HepG2 (cell line): ENCODE measurements around the gene ZNF213. TPM values are rescaled to one million over a fixed set of nuclear protein-coding genes. Genes with fewer than 3 reads are reported as not detected.

Experiments
- ATAC-seq: fragments of 200-7000 bp; cut with Tn5 transposase; 3 replicates; pipeline ENCODE4 v1.9.1; 2020; ENCODE audit warnings: mild to moderate bottlenecking, moderate library complexity
- BruUV-seq: library from RNA; stranded (reverse); fragments of 400-500 nt; replicated peaks from 2 replicates; lab custom pipeline; 2021; lab: Mats Ljungman, UMichigan
- CTCF ChIA-PET: fragments of 300-600 bp; formaldehyde crosslinking; extraction: SDS; loops from one replicate; lab custom pipeline; 2021; ENCODE audit warnings: low total read pairs, inconsistent platforms, low intra/inter-chr PET ratio; lab: Yijun Ruan, JAX
- POLR2A ChIA-PET: fragments of 350-600 bp; sonication (Branson Sonifier 250); formaldehyde crosslinking; loops from one replicate; lab custom pipeline; 2020; ENCODE audit warnings: antibody characterized with exemption, inconsistent platforms; lab: Yijun Ruan, JAX
- DNase-seq: peaks from one replicate; pipeline ENCODE4 v3.0.0-alpha.2; 2015; ENCODE audit warnings: low spot score
- FAIRE-seq: peaks from 3 replicates; lab custom pipeline; 2011; peaks lifted over from hg19 to GRCh38; lab: Jason Lieb, UNC
- H2AFZ ChIP-seq: one replicate; pipeline ENCODE4 v1.6.1; 2011; ENCODE audit warnings: low read length, inconsistent platforms
- H3K27ac ChIP-seq: fragments of 300-600 bp; 3 replicates; pipeline ENCODE4 v1.8.0; 2011; ENCODE audit warnings: mixed run types, mild to moderate bottlenecking, mixed read lengths, low read length, inconsistent platforms; ENCODE audit not compliant: insufficient read depth; ENCODE audit errors: extremely low read length
- H3K27me3 ChIP-seq, 2 experiments: fragments of 200-600 bp in 1 of 2; 2 replicates in 1 of 2; 3 replicates in 1 of 2; pipeline versions ENCODE4 v1.6.0 to v1.8.0; 2011; ENCODE audit warnings: low read length in 2 of 2, mild to moderate bottlenecking in 2 of 2, moderate library complexity in 2 of 2, inconsistent platforms in 1 of 2; ENCODE audit not compliant: insufficient read depth in 2 of 2, control insufficient read depth in 1 of 2
- H3K36me3 ChIP-seq, 2 experiments: fragments of 200-600 bp in 1 of 2; replicated peaks in 1 of 2; 2 replicates in 1 of 2; 3 replicates in 1 of 2; pipeline versions ENCODE4 v1.5.1 to v1.8.0; 2011; ENCODE audit warnings: low read length in 2 of 2, inconsistent platforms in 1 of 2; ENCODE audit not compliant: insufficient read depth in 2 of 2, control insufficient read depth in 1 of 2
- H3K4me1 ChIP-seq: 2 replicates; pipeline ENCODE4 v1.5.1; 2012; ENCODE audit warnings: low read length, inconsistent platforms; ENCODE audit not compliant: insufficient read depth
- H3K4me2 ChIP-seq: 2 replicates; pipeline ENCODE4 v1.6.0; 2011; ENCODE audit warnings: low read depth, low read length, inconsistent platforms
- H3K4me3 ChIP-seq, 3 experiments: fragments of 200-600 bp in 1 of 3; sonication (generic), shearing (Covaris generic) in 1 of 3; replicated peaks in 1 of 3; 2 replicates each; pipeline ENCODE4 v1.5.1; 2011 to 2016; ENCODE audit warnings: low read length in 3 of 3, inconsistent platforms in 2 of 3, low read depth in 2 of 3, mild to moderate bottlenecking in 2 of 3, control low read depth in 1 of 3, mixed read lengths in 1 of 3; ENCODE audit not compliant: insufficient read depth in 1 of 3
- H3K79me2 ChIP-seq: one replicate; pipeline ENCODE4 v1.6.1; 2011; ENCODE audit warnings: low read length, inconsistent platforms; ENCODE audit not compliant: insufficient read depth
- H3K9ac ChIP-seq: 2 replicates; pipeline ENCODE4 v1.6.0; 2011; ENCODE audit warnings: mild to moderate bottlenecking, low read depth, low read length, inconsistent platforms; ENCODE audit not compliant: insufficient read depth
- H3K9me3 ChIP-seq: 2 replicates; pipeline ENCODE4 v1.5.1; 2012; ENCODE audit warnings: mild to moderate bottlenecking, low read length
- H4K20me1 ChIP-seq: 2 replicates; pipeline ENCODE4 v1.6.0; 2011; ENCODE audit warnings: inconsistent platforms, mild to moderate bottlenecking, low read length, moderate library complexity; ENCODE audit not compliant: insufficient read depth
- ARID2 ChIP-seq: sonication (generic); formaldehyde crosslinking; IDR thresholded peaks from 2 replicates; pipeline ENCODE4 v1.8.1; 2022; ENCODE audit warnings: mild to moderate bottlenecking, missing genetic modification reagents, borderline replicate concordance
- CEBPG ChIP-seq: IDR thresholded peaks from 2 replicates; pipeline ENCODE4 v1.6.1; 2016
- ESRRA ChIP-seq: sonication (generic); formaldehyde crosslinking; IDR thresholded peaks from 2 replicates; pipeline ENCODE4 v1.5.1; 2020; ENCODE audit warnings: mild to moderate bottlenecking, low read depth, missing genetic modification reagents
- GATAD1 ChIP-seq: IDR thresholded peaks from 2 replicates; pipeline ENCODE4 v1.6.1; 2016; ENCODE audit warnings: missing genetic modification reagents, missing compliant biosample characterization
- GLI4 ChIP-seq: sonication (generic); formaldehyde crosslinking; IDR thresholded peaks from 2 replicates; pipeline ENCODE4 v1.5.1; 2020; ENCODE audit warnings: missing genetic modification reagents, mild to moderate bottlenecking, moderate library complexity, borderline replicate concordance
- NBN ChIP-seq: fragments of 450-650 bp; conservative IDR thresholded peaks from 2 replicates; pipeline ENCODE4 v1.6.1; 2017
- SATB2 ChIP-seq: sonication (generic); formaldehyde crosslinking; IDR thresholded peaks from 2 replicates; pipeline ENCODE4 v1.5.0; 2020; ENCODE audit warnings: missing genetic modification reagents
- TOPORS ChIP-seq: sonication (generic); formaldehyde crosslinking; IDR thresholded peaks from 2 replicates; pipeline ENCODE4 v1.8.0; 2023; ENCODE audit warnings: mild to moderate bottlenecking, missing genetic modification reagents
- ZBTB8A ChIP-seq: sonication (generic); formaldehyde crosslinking; IDR thresholded peaks from 2 replicates; pipeline ENCODE4 v1.4.0; 2020; ENCODE audit warnings: mild to moderate bottlenecking, low read depth, missing genetic modification reagents, borderline replicate concordance
- ZFP41 ChIP-seq: sonication (generic); formaldehyde crosslinking; IDR thresholded peaks from 2 replicates; pipeline ENCODE4 v1.4.0; 2020; ENCODE audit warnings: mild to moderate bottlenecking, missing genetic modification reagents, borderline replicate concordance
- ZNF121 ChIP-seq: sonication (generic); formaldehyde crosslinking; IDR thresholded peaks from 2 replicates; pipeline ENCODE4 v1.5.0; 2020; ENCODE audit warnings: mild to moderate bottlenecking, missing genetic modification reagents
- WGBS: methylation state at CpG from one replicate; pipeline ENCODE4 v1.1.6; 2017; ENCODE audit warnings: low lambda C conversion rate; 5-methylcytosine and 5-hydroxymethylcytosine counted together
- in situ Hi-C: cut with HindIII; loops from 2 replicates; pipeline ENCODE4 v1.10.0; 2017; ENCODE audit warnings: low pct_unique_long_range_greater_than_20kb; ENCODE audit not compliant: extremely low pct_ligation_motif_present
- intact Hi-C: fragments of 100-400 bp; cut with micrococcal nuclease; formaldehyde crosslinking; loops from one replicate; pipeline ENCODE4 v1.10.0; 2022; ENCODE audit not compliant: unreplicated experiment
- polyA plus RNA-seq, 8 experiments: library from polyadenylated mRNA; depleted of rRNA in 3 of 8; stranded (reverse) in 7 of 8; unstranded in 1 of 8; fragments of >200 nt; fragmentation: Illumina TruSeq in 4 of 8; extraction: Trizol in 4 of 8; gene quantifications; 2 replicates each; pipeline versions ENCODE4 v1.2.1 to v1.2.3, GENCODE V29; 2011 to 2016; ENCODE audit warnings: low read depth in 4 of 8, missing spikeins in 1 of 8, mixed read lengths in 1 of 8; ENCODE audit not compliant: insufficient read depth in 1 of 8
- total RNA-seq, 5 experiments: library from RNA; depleted of rRNA; stranded (reverse); fragments of >200 nt; fragmentation: Illumina TruSeq; extraction: Trizol; gene quantifications; 2 replicates each; pipeline ENCODE4 v1.2.3, GENCODE V29; 2016; ENCODE audit warnings: low read depth in 1 of 5
- TF ChIP-seq, protein P1 (sequence below): sonication (generic); formaldehyde crosslinking; IDR thresholded peaks from 2 replicates; pipeline ENCODE4 v1.4.0; 2020; ENCODE audit warnings: missing genetic modification reagents, mild to moderate bottlenecking, borderline replicate concordance
- TF ChIP-seq, protein P2 (sequence below): sonication (generic); formaldehyde crosslinking; IDR thresholded peaks from 2 replicates; pipeline ENCODE4 v1.4.0; 2020; ENCODE audit warnings: missing genetic modification reagents, mild to moderate bottlenecking, borderline replicate concordance
- TF ChIP-seq, protein P3 (sequence below): sonication (generic); formaldehyde crosslinking; IDR thresholded peaks from 2 replicates; pipeline ENCODE4 v1.4.0; 2020; ENCODE audit warnings: missing genetic modification reagents, mild to moderate bottlenecking, borderline replicate concordance

Gene ZNF213
- total and polyA plus RNA-seq, 2 of the 13 experiments (the other 11 are each of a cell fraction or from before 2014, with no cell fraction given): 0.59 to 0.97 TPM

DNA sequence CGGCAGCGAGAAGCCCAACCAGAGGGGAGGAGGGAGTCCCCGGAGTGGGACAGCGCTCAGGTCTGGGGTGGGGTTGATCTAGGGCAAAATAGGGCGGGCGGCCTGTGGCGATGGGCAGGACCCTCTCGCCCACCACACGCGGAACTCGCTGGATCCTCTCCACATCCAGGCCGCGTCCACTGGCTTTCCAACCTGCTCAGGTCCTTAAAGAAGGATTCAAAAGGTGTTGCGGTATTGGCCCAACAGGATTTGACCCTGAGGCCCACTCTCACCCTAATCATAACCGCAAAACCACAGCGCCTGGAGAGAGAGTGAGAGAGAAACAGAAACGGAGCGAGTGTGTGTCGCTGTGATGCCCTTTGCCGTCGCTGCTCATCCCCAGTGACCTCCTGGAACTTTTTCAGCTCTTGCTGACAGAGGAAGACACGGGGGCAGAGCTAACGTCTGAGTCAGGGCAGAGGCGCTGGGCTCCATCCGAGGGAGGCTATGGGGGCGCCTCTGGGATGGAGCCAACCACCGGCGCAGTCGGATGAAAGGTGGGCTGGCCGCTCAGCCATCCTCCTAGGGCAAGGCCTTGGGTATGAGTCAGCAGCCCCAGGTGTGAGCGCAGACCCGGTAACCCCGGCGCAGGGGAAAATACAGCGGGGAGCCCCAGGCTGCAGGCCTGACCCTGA is 36.5 kb downstream of the ZNF213 start (continued):
- TF ChIP-seq SATB2 (CRISPR knock-in tag) (no peak), ESRRA (CRISPR knock-in tag) (0 out of 2 replicates have a peak, but pooled peaks have one; percentile 33)
- TF ChIP-seq, all 625 proteins: peak for 23

DNA sequence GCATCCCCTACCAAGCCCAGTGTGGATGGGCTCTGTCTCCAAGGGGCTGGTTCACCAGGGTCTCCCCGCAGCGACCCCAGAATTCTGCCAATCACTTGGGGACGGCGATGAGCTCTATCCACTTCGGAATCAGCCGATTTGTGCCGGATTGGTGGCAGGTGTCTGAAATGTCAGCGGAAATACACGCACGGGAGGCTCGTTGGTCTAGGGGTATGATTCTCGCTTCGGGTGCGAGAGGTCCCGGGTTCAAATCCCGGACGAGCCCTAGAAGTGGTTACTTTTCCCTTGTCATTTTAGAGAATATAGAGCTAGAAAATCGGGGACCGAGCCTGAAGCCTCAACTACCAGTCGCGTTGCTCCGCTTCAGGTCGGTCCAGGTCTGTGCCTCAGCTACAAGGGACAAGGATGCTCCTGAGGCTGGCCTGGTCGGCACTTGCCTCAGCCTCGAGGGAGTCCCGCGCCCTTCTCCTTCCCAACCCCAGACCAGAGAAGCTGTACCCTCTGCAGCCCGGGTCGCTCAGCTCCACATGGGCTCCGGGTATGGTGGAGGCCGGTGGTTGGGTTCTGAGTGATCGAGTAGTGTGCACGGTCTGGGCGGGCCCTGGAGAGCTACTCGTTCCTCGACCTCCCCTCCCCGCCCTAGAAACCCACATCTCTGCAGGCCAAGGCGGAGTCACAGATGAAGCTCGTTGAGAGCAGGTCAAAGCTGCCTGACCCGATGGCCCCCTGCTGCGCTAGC is 37.2 kb downstream of the ZNF213 start:
- intact Hi-C loops: loop anchor here (2.0 to 5.0 kb wide), 2 partner anchors 19 to 40 kb away; no protein-coding TSS in a partner anchor
- 0% methylated on average over 4 of the region's 41 CpGs for WGBS
- H2AFZ ChIP-seq: no peak overlapping the region
- H3K79me2 ChIP-seq: no peaks in the 10 kb centered on the region
- no peaks in the 10 kb centered on the region for H4K20me1 ChIP-seq
- in situ Hi-C loops: no loop called here
- ChIA-PET CTCF (no interaction called here), POLR2A (interaction anchor here (0.6 to 3.5 kb wide), 20 partner anchors 8 to 916 kb away, joined by 3 to 51 read pairs (median 6); partner anchors contain the start of genes IL32, OR1F1 and ZNF213)
- TSS peak; percentile 94 for BruUV-seq
- H3K36me3 ChIP-seq: no peaks in the 10 kb centered on the region
- peak overlapping the region; percentile 24 for H3K27ac ChIP-seq
- ATAC-seq (peak; percentile 75), FAIRE-seq (peak; percentile 37), DNase-seq (peak; percentile 67)
- H3K4me3 ChIP-seq: peak overlapping the region; percentile 63 to 78 (median 77)
- no peaks in the 10 kb centered on the region for H3K9me3 ChIP-seq
- peaks cover 0 to 7% of the 10 kb centered on the region in 2 experiments; a peak in 1 of 5 replicates for H3K27me3 ChIP-seq
- peaks cover 63% of the 10 kb centered on the region for H3K4me1 ChIP-seq
- peak overlapping the region; percentile 36; the same call in 1 of the 2 replicates for H3K9ac ChIP-seq
- H3K4me2 ChIP-seq: peak overlapping the region; percentile 94
- TF ChIP-seq ARID2 (CRISPR knock-in tag) (0 out of 2 replicates have a peak, but pooled peaks have one; percentile 28), GATAD1 (CRISPR knock-in tag) (no peak), GLI4 (no peak), ZBTB8A (CRISPR knock-in tag) (no peak), ZNF121 (CRISPR knock-in tag) (no peak), TOPORS (no peak), CEBPG (no peak), NBN (no peak), ZFP41 (CRISPR knock-in tag) (no peak)
- TF ChIP-seq, protein P1, sequence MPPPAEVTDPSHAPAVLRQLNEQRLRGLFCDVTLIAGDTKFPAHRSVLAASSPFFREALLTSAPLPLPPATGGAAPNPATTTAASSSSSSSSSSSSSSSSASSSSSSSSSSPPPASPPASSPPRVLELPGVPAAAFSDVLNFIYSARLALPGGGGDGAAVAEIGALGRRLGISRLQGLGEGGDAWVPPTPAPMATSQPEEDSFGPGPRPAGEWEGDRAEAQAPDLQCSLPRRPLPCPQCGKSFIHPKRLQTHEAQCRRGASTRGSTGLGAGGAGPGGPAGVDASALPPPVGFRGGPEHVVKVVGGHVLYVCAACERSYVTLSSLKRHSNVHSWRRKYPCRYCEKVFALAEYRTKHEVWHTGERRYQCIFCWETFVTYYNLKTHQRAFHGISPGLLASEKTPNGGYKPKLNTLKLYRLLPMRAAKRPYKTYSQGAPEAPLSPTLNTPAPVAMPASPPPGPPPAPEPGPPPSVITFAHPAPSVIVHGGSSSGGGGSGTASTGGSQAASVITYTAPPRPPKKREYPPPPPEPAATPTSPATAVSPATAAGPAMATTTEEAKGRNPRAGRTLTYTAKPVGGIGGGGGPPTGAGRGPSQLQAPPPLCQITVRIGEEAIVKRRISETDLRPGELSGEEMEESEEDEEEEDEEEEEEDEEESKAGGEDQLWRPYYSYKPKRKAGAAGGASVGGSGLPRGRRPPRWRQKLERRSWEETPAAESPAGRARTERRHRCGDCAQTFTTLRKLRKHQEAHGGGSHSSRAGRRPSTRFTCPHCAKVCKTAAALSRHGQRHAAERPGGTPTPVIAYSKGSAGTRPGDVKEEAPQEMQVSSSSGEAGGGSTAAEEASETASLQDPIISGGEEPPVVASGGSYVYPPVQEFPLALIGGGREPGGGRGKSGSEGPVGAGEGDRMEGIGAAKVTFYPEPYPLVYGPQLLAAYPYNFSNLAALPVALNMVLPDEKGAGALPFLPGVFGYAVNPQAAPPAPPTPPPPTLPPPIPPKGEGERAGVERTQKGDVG: no peak
- TF ChIP-seq, protein P2, sequence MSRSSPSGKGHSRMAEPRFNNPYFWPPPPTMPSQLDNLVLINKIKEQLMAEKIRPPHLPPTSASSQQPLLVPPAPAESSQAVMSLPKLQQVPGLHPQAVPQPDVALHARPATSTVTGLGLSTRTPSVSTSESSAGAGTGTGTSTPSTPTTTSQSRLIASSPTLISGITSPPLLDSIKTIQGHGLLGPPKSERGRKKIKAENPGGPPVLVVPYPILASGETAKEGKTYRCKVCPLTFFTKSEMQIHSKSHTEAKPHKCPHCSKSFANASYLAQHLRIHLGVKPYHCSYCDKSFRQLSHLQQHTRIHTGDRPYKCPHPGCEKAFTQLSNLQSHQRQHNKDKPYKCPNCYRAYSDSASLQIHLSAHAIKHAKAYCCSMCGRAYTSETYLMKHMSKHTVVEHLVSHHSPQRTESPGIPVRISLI: no peak
- TF ChIP-seq, protein P3, sequence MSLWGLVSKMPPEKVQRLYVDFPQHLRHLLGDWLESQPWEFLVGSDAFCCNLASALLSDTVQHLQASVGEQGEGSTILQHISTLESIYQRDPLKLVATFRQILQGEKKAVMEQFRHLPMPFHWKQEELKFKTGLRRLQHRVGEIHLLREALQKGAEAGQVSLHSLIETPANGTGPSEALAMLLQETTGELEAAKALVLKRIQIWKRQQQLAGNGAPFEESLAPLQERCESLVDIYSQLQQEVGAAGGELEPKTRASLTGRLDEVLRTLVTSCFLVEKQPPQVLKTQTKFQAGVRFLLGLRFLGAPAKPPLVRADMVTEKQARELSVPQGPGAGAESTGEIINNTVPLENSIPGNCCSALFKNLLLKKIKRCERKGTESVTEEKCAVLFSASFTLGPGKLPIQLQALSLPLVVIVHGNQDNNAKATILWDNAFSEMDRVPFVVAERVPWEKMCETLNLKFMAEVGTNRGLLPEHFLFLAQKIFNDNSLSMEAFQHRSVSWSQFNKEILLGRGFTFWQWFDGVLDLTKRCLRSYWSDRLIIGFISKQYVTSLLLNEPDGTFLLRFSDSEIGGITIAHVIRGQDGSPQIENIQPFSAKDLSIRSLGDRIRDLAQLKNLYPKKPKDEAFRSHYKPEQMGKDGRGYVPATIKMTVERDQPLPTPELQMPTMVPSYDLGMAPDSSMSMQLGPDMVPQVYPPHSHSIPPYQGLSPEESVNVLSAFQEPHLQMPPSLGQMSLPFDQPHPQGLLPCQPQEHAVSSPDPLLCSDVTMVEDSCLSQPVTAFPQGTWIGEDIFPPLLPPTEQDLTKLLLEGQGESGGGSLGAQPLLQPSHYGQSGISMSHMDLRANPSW (CRISPR knock-in tag): no peak
